A549 treated with Hydrocortisone at 1 μM for 4 hours (cell line): ENCODE measurements around the gene MDH1. TPM values are rescaled to one million over a fixed set of nuclear protein-coding genes. Genes with fewer than 3 reads are reported as not detected.

Experiments
- total RNA-seq: library from RNA; stranded (reverse); fragments of 200-300 nt; extraction: Qiagen RNA extraction; gene quantifications from 5 replicates; pipeline ENCODE4 v1.2.3, GENCODE V29; 2022

MDH1 gene
- total RNA-seq: 245 to 264 TPM (median 254 TPM) in 5 replicates

DNA sequence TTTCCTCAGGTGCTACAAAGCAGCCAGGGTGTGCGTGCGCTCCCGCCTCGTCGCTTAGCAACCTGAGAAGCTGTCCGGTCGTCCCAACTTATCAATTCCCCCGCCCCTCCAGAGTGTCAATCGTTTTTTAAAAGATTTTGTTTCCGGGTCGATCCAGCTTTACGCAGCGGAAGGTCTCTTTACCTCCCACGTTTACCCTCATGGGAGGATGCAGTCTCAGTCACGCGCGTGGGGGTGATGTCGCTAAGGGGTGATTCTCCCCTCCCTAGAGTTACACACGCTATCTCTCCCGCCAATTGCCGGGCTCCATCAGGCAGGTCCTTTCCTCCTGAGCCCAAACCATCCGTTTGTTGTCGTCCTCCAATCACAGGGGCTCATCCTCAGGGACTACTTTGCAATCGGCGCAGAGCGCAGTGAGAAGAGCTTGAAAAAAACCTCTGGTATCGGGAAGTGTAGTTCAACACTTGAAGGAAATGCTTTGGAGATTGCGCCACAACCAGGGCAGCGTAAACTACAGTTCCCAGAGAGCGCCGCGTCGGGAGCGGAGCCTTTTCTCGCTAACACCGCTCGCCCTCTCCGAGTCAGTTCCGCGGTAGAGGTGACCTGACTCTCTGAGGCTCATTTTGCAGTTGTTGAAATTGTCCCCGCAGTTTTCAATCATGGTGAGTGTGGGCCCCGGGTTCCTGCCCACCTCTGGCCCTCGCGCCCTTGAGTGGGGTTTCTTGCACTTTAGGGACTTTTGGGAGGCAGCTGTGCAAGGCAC lies at the start of gene MDH1, which contains the start of gene WDPCP:
MDH1 (plus strand) TSS at position 579 of the 763 bp plus-strand sequence; CDS start at position 660, 81 bp downstream.
WDPCP (minus strand) TSS at position 93 of the 763 bp plus-strand sequence. CDS start 206 bp downstream, outside the sequence.

Other genes starting within 250 kb of the MDH1 start
- gene WDPCP, start 486 bp upstream of the MDH1 start, total RNA-seq: 2.8 to 4.6 TPM (median 3.4 TPM) in 5 replicates